Upper lobe of left lung (tissue), 4 donors: ENCODE results near the gene LBX1.

Experiments
- POLR2A ChIP-seq, 4 donors: fragments of 450-650 bp; IDR thresholded peaks; one replicate each; pipeline ENCODE4 v1.5.1; 2016 to 2017; ENCODE audit warnings: antibody characterized with exemption in 4 of 4, mild to moderate bottlenecking in 2 of 4
- TF ChIP-seq, protein P1 (sequence below), 6 experiments: fragments of 450-650 bp in 4 of 6; fragments of 200-600 bp in 2 of 6; sonication (generic) in 2 of 6; IDR thresholded peaks; one replicate each; pipeline ENCODE4 v1.5.1; 2016 to 2019; ENCODE audit warnings: antibody characterized with exemption in 6 of 6

- no peak for TF ChIP-seq POLR2A (IDR thresholded peaks at IDR 0.05)
- TF ChIP-seq, protein P1, sequence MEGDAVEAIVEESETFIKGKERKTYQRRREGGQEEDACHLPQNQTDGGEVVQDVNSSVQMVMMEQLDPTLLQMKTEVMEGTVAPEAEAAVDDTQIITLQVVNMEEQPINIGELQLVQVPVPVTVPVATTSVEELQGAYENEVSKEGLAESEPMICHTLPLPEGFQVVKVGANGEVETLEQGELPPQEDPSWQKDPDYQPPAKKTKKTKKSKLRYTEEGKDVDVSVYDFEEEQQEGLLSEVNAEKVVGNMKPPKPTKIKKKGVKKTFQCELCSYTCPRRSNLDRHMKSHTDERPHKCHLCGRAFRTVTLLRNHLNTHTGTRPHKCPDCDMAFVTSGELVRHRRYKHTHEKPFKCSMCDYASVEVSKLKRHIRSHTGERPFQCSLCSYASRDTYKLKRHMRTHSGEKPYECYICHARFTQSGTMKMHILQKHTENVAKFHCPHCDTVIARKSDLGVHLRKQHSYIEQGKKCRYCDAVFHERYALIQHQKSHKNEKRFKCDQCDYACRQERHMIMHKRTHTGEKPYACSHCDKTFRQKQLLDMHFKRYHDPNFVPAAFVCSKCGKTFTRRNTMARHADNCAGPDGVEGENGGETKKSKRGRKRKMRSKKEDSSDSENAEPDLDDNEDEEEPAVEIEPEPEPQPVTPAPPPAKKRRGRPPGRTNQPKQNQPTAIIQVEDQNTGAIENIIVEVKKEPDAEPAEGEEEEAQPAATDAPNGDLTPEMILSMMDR (IDR thresholded peaks at IDR 0.05): no peak
Measured at GRCh38 chr10:101246639-101247038, 17.4 kb upstream of the LBX1 start.
